ENCODE measurements around the gene HDDC2. TPM values are rescaled to one million over a fixed set of nuclear protein-coding genes. Genes with fewer than 3 reads are reported as not detected.
"Not testable (repeated sequence)": the region's sequence is repeated elsewhere in the genome, so short reads cannot be mapped to it uniquely, and the experiment has no call there.

HDDC2 gene
- total RNA-seq, 1 experiment from 2014 or later: 95.6 TPM

DNA sequence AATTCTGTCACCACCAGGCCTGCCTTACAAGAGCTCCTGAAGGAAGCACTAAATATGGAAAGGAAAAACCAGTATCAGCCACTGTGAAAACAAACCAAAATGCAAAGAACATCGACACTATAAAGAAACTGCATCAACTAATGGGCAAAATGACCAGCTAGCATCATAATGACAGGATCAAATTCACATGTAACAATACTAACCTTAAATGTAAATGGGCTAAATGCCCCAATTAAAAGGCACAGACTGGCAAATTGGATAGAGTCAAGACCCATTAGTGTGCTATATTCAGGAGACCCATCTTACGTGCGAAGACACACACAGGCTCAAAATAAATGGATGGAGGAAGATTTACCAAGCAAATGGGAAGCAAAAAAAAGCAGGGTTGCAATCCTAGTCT is 19.3 kb downstream of the HDDC2 start:
- CTCF ChIA-PET; H3K9me3 ChIP-seq (ENCODE audit: control insufficient read depth in 1 of 2, insufficient read depth in 1 of 2, low read depth in 1 of 2, low read length in 2 of 2); DNase-seq (ENCODE audit: low read depth, low spot score); ATAC-seq; H2AFZ ChIP-seq (ENCODE audit: low read depth, low read length, poor library complexity, severe bottlenecking); intact Hi-C loops (cut with micrococcal nuclease); POLR2A ChIA-PET; H4K20me1 ChIP-seq (ENCODE audit: insufficient read depth); H3K9ac ChIP-seq (ENCODE audit: low read length); H3K9me2 ChIP-seq (ENCODE audit: insufficient read depth); H3K4me2 ChIP-seq (ENCODE audit: low read length); RAD21 ChIA-PET (ENCODE audit: low non-redundant PET in 1 of 2, low total read pairs in 2 of 2, uncharacterized antibody in 2 of 2, unreplicated experiment in 2 of 2); H3K27ac ChIP-seq (ENCODE audit: low read depth, low read length); H3K4me1 ChIP-seq (ENCODE audit: control insufficient read depth in 1 of 2, insufficient read depth in 2 of 2, low read length in 2 of 2); BruUV-seq (replicated peaks); H3K27me3 ChIP-seq (ENCODE audit: insufficient read depth, low read length); H3K4me3 ChIP-seq (replicated peaks in 1 of 2; ENCODE audit: low read depth in 1 of 2, low read length in 2 of 2): not testable (repeated sequence)
- Histone ChIP-seq H3K79me2 (ENCODE audit: insufficient read depth, low read length) (peaks cover 70% of the 10 kb centered on the region), H3K36me3 (ENCODE audit: control insufficient read depth in 1 of 2, insufficient read depth in 2 of 2, low read length in 2 of 2) (peaks cover 0 to 14% of the 10 kb centered on the region in 2 experiments; a peak in 3 of 4 replicates)

GRCh38 chr6:125280370-125281035 is 21.3 kb downstream of the HDDC2 start:
- H3K36me3 ChIP-seq (ENCODE audit: control insufficient read depth in 1 of 2, insufficient read depth in 2 of 2, low read length in 2 of 2); H3K9me3 ChIP-seq (ENCODE audit: control insufficient read depth in 1 of 2, insufficient read depth in 1 of 2, low read depth in 1 of 2, low read length in 2 of 2); H3K9ac ChIP-seq (ENCODE audit: low read length); H3K4me2 ChIP-seq (ENCODE audit: low read length); BruUV-seq (replicated peaks); CTCF ChIA-PET; POLR2A ChIA-PET; intact Hi-C loops (cut with micrococcal nuclease); H3K27me3 ChIP-seq (ENCODE audit: insufficient read depth, low read length); H3K4me3 ChIP-seq (replicated peaks in 1 of 2; ENCODE audit: low read depth in 1 of 2, low read length in 2 of 2); H2AFZ ChIP-seq (ENCODE audit: low read depth, low read length, poor library complexity, severe bottlenecking); RAD21 ChIA-PET (ENCODE audit: low non-redundant PET in 1 of 2, low total read pairs in 2 of 2, uncharacterized antibody in 2 of 2, unreplicated experiment in 2 of 2); H4K20me1 ChIP-seq (ENCODE audit: insufficient read depth); H3K27ac ChIP-seq (ENCODE audit: low read depth, low read length); H3K4me1 ChIP-seq (ENCODE audit: control insufficient read depth in 1 of 2, insufficient read depth in 2 of 2, low read length in 2 of 2); H3K9me2 ChIP-seq (ENCODE audit: insufficient read depth); ATAC-seq; DNase-seq (ENCODE audit: low read depth, low spot score): not testable (repeated sequence)
- peaks cover 53% of the 10 kb centered on the region for H3K79me2 ChIP-seq (ENCODE audit: insufficient read depth, low read length)

DNA sequence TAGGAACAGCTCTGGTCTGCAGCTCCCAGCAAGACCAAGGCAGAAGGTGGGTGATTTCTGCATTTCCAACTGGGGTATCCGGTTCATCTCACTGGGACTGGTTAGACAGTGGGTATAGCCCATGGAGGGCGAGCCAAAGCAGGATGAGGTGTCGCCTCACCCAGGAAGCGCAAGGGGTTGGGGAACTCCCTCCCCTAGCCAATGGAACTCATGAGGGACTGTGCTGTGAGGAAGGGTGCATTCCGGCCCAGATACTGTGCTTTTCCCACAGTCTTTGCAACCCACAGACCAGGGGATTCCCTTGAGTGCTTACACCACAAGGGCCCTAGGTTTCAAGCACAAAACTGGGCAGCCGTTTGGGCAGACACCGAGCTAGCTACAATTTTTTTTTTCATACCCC is 21.8 kb downstream of the HDDC2 start:
- H3K4me1 ChIP-seq (ENCODE audit: control insufficient read depth in 1 of 2, insufficient read depth in 2 of 2, low read length in 2 of 2): no peaks in the 10 kb centered on the region
- H3K36me3 ChIP-seq (ENCODE audit: control insufficient read depth in 1 of 2, insufficient read depth in 2 of 2, low read length in 2 of 2): peaks cover 3 to 6% of the 10 kb centered on the region in 2 experiments; a peak in 2 of 4 replicates
- no peak overlapping the region for H3K9ac ChIP-seq (ENCODE audit: low read length)
- no TSS peak for BruUV-seq (replicated peaks)
- CTCF ChIA-PET: no interaction called here
- no peak overlapping the region for H3K4me3 ChIP-seq (replicated peaks in 1 of 2; ENCODE audit: low read depth in 1 of 2, low read length in 2 of 2)
- peaks cover 50% of the 10 kb centered on the region for H3K79me2 ChIP-seq (ENCODE audit: insufficient read depth, low read length)
- RAD21 ChIA-PET (ENCODE audit: low non-redundant PET in 1 of 2, low total read pairs in 2 of 2, uncharacterized antibody in 2 of 2, unreplicated experiment in 2 of 2): no interaction called here
- no peaks in the 10 kb centered on the region for H3K27me3 ChIP-seq (ENCODE audit: insufficient read depth, low read length)
- no peak overlapping the region for H3K27ac ChIP-seq (ENCODE audit: low read depth, low read length)
- H3K9me3 ChIP-seq (ENCODE audit: control insufficient read depth in 1 of 2, insufficient read depth in 1 of 2, low read depth in 1 of 2, low read length in 2 of 2): no peaks in the 10 kb centered on the region
- DNase-seq (ENCODE audit: low read depth, low spot score): no peak
- intact Hi-C loops (cut with micrococcal nuclease): no loop called here
- no peak overlapping the region for H2AFZ ChIP-seq (ENCODE audit: low read depth, low read length, poor library complexity, severe bottlenecking)
- POLR2A ChIA-PET: no interaction called here
- ATAC-seq: no peak
- no peaks in the 10 kb centered on the region for H3K9me2 ChIP-seq (ENCODE audit: insufficient read depth)
- H3K4me2 ChIP-seq (ENCODE audit: low read length): no peak overlapping the region
- H4K20me1 ChIP-seq (ENCODE audit: insufficient read depth): no peaks in the 10 kb centered on the region
- TF ChIP-seq CBX3 (IDR thresholded peaks at IDR 0.05; ENCODE audit: low read depth) (no peak), MAX (IDR thresholded peaks at IDR 0.05) (no peak), ZNF274 (IDR thresholded peaks at IDR 0.05; ENCODE audit: low read depth, low read length) (no peak), CEBPB (IDR thresholded peaks at IDR 0.05; ENCODE audit: low read depth) (no peak), FOSL1 (IDR thresholded peaks at IDR 0.05; ENCODE audit: low read depth) (no peak), SRF (IDR thresholded peaks at IDR 0.05; ENCODE audit: low read depth) (no peak), EZH2phosphoT487 (IDR thresholded peaks at IDR 0.05; ENCODE audit: borderline replicate concordance) (no peak)
- TF ChIP-seq, protein P1, sequence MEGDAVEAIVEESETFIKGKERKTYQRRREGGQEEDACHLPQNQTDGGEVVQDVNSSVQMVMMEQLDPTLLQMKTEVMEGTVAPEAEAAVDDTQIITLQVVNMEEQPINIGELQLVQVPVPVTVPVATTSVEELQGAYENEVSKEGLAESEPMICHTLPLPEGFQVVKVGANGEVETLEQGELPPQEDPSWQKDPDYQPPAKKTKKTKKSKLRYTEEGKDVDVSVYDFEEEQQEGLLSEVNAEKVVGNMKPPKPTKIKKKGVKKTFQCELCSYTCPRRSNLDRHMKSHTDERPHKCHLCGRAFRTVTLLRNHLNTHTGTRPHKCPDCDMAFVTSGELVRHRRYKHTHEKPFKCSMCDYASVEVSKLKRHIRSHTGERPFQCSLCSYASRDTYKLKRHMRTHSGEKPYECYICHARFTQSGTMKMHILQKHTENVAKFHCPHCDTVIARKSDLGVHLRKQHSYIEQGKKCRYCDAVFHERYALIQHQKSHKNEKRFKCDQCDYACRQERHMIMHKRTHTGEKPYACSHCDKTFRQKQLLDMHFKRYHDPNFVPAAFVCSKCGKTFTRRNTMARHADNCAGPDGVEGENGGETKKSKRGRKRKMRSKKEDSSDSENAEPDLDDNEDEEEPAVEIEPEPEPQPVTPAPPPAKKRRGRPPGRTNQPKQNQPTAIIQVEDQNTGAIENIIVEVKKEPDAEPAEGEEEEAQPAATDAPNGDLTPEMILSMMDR (IDR thresholded peaks at IDR 0.05 in 2 of 3, conservative IDR thresholded peaks at IDR 0.05 in 1 of 3; ENCODE audit: borderline replicate concordance in 1 of 3, insufficient read depth in 1 of 3, low read depth in 2 of 3, low read length in 2 of 3): no peak
- TF ChIP-seq, protein P2, sequence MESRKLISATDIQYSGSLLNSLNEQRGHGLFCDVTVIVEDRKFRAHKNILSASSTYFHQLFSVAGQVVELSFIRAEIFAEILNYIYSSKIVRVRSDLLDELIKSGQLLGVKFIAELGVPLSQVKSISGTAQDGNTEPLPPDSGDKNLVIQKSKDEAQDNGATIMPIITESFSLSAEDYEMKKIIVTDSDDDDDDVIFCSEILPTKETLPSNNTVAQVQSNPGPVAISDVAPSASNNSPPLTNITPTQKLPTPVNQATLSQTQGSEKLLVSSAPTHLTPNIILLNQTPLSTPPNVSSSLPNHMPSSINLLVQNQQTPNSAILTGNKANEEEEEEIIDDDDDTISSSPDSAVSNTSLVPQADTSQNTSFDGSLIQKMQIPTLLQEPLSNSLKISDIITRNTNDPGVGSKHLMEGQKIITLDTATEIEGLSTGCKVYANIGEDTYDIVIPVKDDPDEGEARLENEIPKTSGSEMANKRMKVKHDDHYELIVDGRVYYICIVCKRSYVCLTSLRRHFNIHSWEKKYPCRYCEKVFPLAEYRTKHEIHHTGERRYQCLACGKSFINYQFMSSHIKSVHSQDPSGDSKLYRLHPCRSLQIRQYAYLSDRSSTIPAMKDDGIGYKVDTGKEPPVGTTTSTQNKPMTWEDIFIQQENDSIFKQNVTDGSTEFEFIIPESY (IDR thresholded peaks at IDR 0.05; ENCODE audit: extremely low read depth, insufficient replicate concordance, low read length): no peak

Measured in HCT116 (cell line).